Right cardiac atrium (tissue), 5 donors: ENCODE measurements around the gene FEM1B. TPM values are rescaled to one million over a fixed set of nuclear protein-coding genes. Genes with fewer than 3 reads are reported as not detected.

Source experiments
- ATAC-seq, 2 donors: fragments of 200-7000 bp; cut with Tn5 transposase; one replicate each; pipeline versions ENCODE4 v1.8.0 to v1.9.1; 2020; ENCODE audit warnings: moderate library complexity in 2 of 2, mild to moderate bottlenecking in 1 of 2
- DNase-seq, 3 donors: peaks; one replicate each; pipeline ENCODE4 v3.0.0-alpha.2; 2020
- H3K27ac ChIP-seq: one replicate; pipeline ENCODE4 v1.5.1; 2013; ENCODE audit warnings: mild to moderate bottlenecking, low read length, control low read depth, moderate library complexity
- H3K27me3 ChIP-seq: one replicate; pipeline ENCODE4 v1.6.1; 2013; ENCODE audit not compliant: control insufficient read depth, insufficient read depth
- H3K4me1 ChIP-seq: one replicate; pipeline ENCODE4 v1.6.1; 2013; ENCODE audit warnings: low read length; ENCODE audit not compliant: control insufficient read depth, insufficient read depth
- H3K4me3 ChIP-seq: one replicate; pipeline ENCODE4 v1.5.1; 2013; ENCODE audit warnings: low read length, control low read depth
- H3K9me3 ChIP-seq: one replicate; pipeline ENCODE4 v1.6.1; 2013; ENCODE audit warnings: low read length; ENCODE audit not compliant: control insufficient read depth
- WGBS: extraction: QIAGEN DNeasy Blood & Tissue Kit; methylation state at CpG from one replicate; pipeline ENCODE4 v1.1.7; 2013; 5-methylcytosine and 5-hydroxymethylcytosine counted together
- intact Hi-C, 4 donors: fragments of 100-400 bp; cut with DNase I; formaldehyde crosslinking; loops; one replicate each; pipeline versions ENCODE4 v1.11.0 to v1.14.0; 2022 to 2023
- polyA plus RNA-seq: library from polyadenylated mRNA; stranded (reverse); fragments of 200-250 nt; gene quantifications from one replicate; pipeline ENCODE4 v1.2.3, GENCODE V29; 2013
- total RNA-seq, 4 donors: library from RNA; stranded (reverse); fragmentation: NEBNext Ultra II Directional; extraction: Animal tissue kit (Norgen Biotek cat#: 25700); gene quantifications; one replicate each; pipeline ENCODE4 v1.2.1, GENCODE V29; 2021
- donor health status: healthy with polysubstance abuse.
- donor health status: DM: no; HTN: yes; CAD: no.
- donor health status: DM: no; HTN: no; CAD: no.
- donor health status: DM: no; HTN: yes; CAD: no; lungs with severe emphysema.
- donor health status: DM: yes; HTN: yes; CAD: no.

Gene FEM1B
- total and polyA plus RNA-seq, 5 donors: 13.8 to 86.9 (median 56.9) TPM

- ATAC-seq (no peak), DNase-seq (no peak)
- intact Hi-C loops: no loop called here
- Histone ChIP-seq H3K9me3 (no peaks in the 10 kb centered on the region), H3K4me3 (no peak overlapping the region), H3K4me1 (peaks cover 6% of the 10 kb centered on the region), H3K27ac (no peak overlapping the region), H3K27me3 (no peaks in the 10 kb centered on the region)
- 68% methylated on average over 6 of the region's 6 CpGs for WGBS
These were observed 52.9 kb downstream of the FEM1B start for GRCh38 chr15:68330416-68330815.

DNA sequence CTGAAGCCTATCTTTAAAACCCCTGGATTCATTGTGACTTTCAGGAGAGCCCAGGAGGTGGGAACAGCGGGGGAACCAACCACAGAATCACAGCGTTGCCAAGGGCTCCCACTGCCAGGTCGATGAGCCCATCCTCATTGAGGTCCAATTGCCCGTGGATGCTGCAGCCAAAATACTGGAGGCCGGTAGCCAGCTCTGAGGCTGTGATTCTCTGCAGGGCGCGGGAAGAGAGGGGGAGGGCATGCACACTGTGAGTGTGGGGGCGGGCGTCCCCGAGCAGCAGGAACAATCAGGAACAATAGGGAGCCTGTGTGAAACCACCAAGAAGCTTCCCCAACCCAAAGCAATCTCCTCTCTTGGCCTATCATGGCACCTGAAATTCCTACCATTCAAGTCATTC is 53.4 kb downstream of the FEM1B start:
- Histone ChIP-seq H3K4me1 (peaks cover 6% of the 10 kb centered on the region), H3K4me3 (no peak overlapping the region), H3K9me3 (no peaks in the 10 kb centered on the region), H3K27me3 (no peaks in the 10 kb centered on the region), H3K27ac (no peak overlapping the region)
- ATAC-seq: no peak
- intact Hi-C loops: no loop called here
- DNase-seq: no peak
- 60% methylated on average over 10 of the region's 10 CpGs for WGBS

- 84% methylated on average over 21 of the region's 21 CpGs for WGBS
- ATAC-seq (no peak), DNase-seq (peak in 1 of 3 donors; percentile 63)
- H3K9me3 ChIP-seq: no peaks in the 10 kb centered on the region
- H3K4me3 ChIP-seq: no peak overlapping the region
- intact Hi-C loops: no loop called here
- H3K27ac ChIP-seq: no peak overlapping the region
- H3K4me1 ChIP-seq: peaks cover 6% of the 10 kb centered on the region
- H3K27me3 ChIP-seq: no peaks in the 10 kb centered on the region
These were observed 54.7 kb downstream of the FEM1B start for GRCh38 chr15:68332266-68332665.

DNA sequence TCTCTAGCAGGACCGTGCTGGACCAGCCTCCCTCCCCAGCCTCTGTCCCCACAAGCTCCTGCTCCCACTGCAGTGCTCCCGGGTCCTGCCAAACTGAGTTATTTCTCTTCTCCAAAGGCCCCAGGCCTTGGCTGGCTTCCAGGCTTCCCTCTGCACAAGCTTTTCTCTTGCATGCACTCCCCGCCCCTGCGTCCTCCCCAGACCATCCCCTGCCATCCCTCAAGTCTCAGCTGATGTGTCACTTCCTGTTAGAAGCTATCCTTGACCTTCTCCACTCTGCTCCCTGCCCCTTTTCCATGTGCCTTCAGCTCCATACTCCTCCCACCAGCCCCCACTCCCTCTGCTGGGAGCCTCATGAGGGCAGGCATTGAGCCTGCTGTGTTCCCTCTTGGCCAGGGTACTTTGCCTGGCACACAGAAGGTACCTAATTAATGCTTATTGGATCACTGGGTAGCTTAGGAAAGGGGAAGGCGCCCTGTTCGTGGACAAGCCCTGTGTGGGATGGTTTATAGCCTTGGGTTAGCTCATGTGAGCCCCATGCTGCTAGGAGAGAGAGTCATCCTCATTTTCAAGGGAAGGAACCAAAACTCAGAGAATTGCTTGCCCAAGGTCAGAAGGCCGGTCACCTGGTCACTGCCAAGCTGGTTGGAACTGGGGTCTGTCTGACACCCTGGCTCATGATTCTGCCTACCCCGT is 56.4 kb downstream of the FEM1B start:
- Histone ChIP-seq H3K4me1 (peaks cover 8% of the 10 kb centered on the region), H3K27me3 (no peaks in the 10 kb centered on the region), H3K4me3 (no peak overlapping the region), H3K9me3 (no peaks in the 10 kb centered on the region), H3K27ac (peak overlapping the region; percentile 4)
- intact Hi-C loops: no loop called here
- 77% methylated on average over 8 of the region's 8 CpGs for WGBS
- DNase-seq (peak; percentile 70 to 80 (median 80)), ATAC-seq (peak in 1 of 2 donors; percentile 51)

- intact Hi-C loops: no loop called here
- ATAC-seq (peak; percentile 8 to 20), DNase-seq (no peak)
- Histone ChIP-seq H3K4me1 (peaks cover 8% of the 10 kb centered on the region), H3K4me3 (no peak overlapping the region), H3K27me3 (no peaks in the 10 kb centered on the region), H3K9me3 (no peaks in the 10 kb centered on the region), H3K27ac (peak overlapping the region; percentile 16)
- WGBS: 70% methylated on average over 9 of the region's 9 CpGs
These were observed 57.1 kb downstream of the FEM1B start for GRCh38 chr15:68334661-68335124.

DNA sequence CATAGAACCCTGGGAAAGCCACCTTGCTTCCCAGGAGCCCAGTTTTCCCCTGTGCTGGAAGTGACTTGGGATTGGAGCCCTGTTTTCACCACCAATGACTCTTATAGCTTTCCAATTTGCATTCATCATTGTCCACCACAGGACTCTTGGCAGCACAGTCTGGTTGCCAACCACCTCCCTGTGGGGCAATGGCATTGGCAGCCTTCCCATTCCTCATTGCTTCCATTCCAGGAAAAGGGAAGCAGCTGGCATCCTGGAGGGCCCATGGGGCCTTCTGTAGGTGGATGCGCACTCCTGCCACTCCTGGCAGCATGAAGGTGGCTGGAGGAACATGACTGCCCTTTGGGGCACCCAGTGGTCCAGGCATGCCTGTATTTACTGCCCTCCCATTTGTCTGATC is 57.7 kb downstream of the FEM1B start:
- WGBS: 91% methylated on average over 1 of the region's 1 CpG
- DNase-seq: no peak
- Histone ChIP-seq H3K9me3 (no peaks in the 10 kb centered on the region), H3K27me3 (no peaks in the 10 kb centered on the region), H3K4me1 (peaks cover 8% of the 10 kb centered on the region), H3K4me3 (no peak overlapping the region), H3K27ac (peak overlapping the region; percentile 16)
- intact Hi-C loops: no loop called here
- ATAC-seq: peak; percentile 5 to 39

DNA sequence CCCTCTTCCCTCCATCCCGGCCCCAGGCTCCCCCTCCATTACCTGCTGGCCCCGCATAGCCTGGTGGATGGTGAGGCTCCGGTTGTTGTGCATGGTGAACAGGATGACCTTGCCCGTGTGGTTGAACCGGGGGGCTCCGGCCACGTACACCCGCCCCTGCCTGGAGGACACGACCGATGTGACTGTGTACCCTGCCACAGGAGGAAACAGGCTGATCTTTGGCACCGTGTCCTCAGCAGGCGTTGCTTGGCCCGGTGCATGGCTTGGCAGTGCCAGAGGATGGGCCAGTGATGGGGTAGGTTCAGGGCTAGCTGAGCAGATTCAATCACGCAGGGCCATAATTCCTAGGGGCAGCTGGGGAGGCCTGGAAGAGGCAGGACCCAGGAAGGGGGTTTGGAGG is 58.1 kb downstream of the FEM1B start:
- Histone ChIP-seq H3K9me3 (no peaks in the 10 kb centered on the region), H3K4me1 (peaks cover 12% of the 10 kb centered on the region), H3K27ac (peak overlapping the region; percentile 4), H3K27me3 (no peaks in the 10 kb centered on the region), H3K4me3 (no peak overlapping the region)
- peak in 2 of 3 donors; percentile 75 to 76 for DNase-seq
- intact Hi-C loops: no loop called here
- ATAC-seq: peak; percentile 26 to 51
- 67% methylated on average over 14 of the region's 14 CpGs for WGBS

- intact Hi-C loops: no loop called here
- no peak overlapping the region for H3K4me3 ChIP-seq
- peaks cover 18% of the 10 kb centered on the region for H3K4me1 ChIP-seq
- no peaks in the 10 kb centered on the region for H3K9me3 ChIP-seq
- H3K27ac ChIP-seq: no peak overlapping the region
- H3K27me3 ChIP-seq: no peaks in the 10 kb centered on the region
- DNase-seq: no peak
- no peak for ATAC-seq
- 87% methylated on average over 7 of the region's 7 CpGs for WGBS
These were observed 59.0 kb downstream of the FEM1B start for GRCh38 chr15:68336516-68336915.

DNA sequence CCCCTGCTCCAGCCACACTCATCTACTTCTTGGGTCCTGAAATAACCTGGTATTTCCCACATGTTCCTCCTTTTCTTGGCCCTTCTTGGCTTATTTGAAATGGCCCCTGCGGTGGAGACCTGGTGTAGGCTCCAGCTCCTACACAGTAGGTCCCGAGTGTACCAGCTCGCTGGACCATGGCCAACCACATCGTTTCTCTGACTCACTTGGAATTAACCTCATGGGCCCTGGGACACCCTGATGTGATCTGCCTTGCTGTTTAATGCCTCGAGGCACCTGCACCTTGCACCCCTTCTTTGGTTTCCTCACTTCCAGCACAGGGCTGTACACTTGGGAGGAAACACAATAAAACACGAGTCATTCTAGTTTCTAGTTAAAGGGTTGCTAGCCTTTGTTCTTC is 60.3 kb downstream of the FEM1B start:
- DNase-seq (no peak), ATAC-seq (no peak)

DNA sequence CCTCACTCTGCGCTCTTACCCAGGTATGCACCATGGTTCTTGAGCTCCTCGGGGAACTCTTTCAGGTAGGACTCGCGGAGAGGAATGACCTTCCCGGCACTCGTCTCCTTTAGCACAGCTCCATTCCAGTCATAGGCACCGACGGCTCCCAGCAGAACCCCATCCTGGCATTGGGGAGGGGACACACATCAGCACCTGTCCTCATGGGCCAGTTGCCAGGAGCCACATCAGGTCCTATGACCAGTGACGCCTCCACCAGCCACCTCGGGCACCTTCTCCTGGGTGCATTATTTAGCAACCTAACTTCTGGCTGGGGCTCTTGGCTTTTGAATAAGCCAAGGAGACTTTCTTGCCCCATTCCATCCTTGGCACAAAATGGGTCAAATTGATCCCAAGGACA is 61.9 kb downstream of the FEM1B start:
- ATAC-seq (no peak), DNase-seq (no peak)
- intact Hi-C loops: no loop called here
- no peaks in the 10 kb centered on the region for H3K9me3 ChIP-seq
- no peaks in the 10 kb centered on the region for H3K27me3 ChIP-seq
- H3K27ac ChIP-seq: no peak overlapping the region
- no peak overlapping the region for H3K4me3 ChIP-seq
- WGBS: 95% methylated on average over 10 of the region's 10 CpGs
- H3K4me1 ChIP-seq: peaks cover 29% of the 10 kb centered on the region

More for the DNA sequence above, 60.3 kb downstream of the FEM1B start:
- WGBS: 56% methylated on average over 6 of the region's 6 CpGs
- no peak overlapping the region for H3K4me3 ChIP-seq
- intact Hi-C loops: no loop called here
- H3K27ac ChIP-seq: no peak overlapping the region
- H3K9me3 ChIP-seq: no peaks in the 10 kb centered on the region
- peaks cover 29% of the 10 kb centered on the region for H3K4me1 ChIP-seq
- H3K27me3 ChIP-seq: no peaks in the 10 kb centered on the region

DNA sequence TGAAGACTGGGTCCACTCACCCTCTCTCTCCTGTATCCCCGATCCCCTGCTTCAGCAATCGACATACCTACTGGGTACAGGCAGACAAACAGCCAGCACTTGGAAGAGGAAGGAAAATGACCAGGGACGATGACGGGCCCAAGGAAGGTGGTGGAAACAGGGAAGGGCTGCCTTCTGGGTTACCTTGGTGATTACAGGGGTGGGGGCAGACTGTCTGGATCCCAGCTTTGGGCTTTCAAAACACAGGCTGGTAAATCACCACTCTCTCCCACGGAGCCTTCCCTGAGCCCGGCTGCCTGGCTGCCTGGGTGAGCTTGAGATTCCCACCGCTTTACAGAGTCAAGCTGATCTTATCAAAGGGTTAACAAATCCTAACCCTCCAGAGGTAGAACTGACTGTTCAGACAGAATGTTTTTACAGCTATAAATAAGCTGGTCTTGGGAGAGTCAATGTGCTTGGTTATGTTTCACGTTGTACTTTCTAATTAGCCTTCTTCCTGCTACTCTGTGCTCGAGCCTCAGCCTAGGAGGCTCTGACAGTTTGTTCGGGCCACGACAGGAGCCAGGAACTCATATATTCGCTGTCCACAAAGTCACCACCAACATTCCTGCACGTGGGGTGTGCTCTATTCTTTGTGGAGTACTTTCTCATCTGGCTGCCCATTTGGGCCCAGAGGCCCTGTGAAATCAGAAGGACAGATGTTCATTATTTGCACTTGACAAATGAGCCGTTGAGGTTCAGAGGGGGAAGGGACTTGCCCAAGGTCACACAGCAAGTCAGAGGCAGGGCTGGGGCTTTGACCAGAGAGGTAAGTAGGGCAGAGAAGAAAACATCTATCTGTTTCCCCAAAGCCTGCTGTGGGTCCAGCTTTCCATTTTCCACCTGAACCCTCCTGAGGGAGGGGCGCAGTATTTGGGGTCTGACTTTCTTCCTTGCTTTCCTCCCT is 63.5 kb downstream of the FEM1B start:
- WGBS: 53% methylated on average over 15 of the region's 15 CpGs
- no peaks in the 10 kb centered on the region for H3K9me3 ChIP-seq
- peaks cover 23% of the 10 kb centered on the region for H3K4me1 ChIP-seq
- no peak overlapping the region for H3K4me3 ChIP-seq
- H3K27me3 ChIP-seq: no peaks in the 10 kb centered on the region
- ATAC-seq (peak; percentile 65 to 70), DNase-seq (peak in 1 of 3 donors; percentile 66)
- peak overlapping the region; percentile 94 for H3K27ac ChIP-seq
- intact Hi-C loops: no loop called here
